HL-60 (cell line): ENCODE measurements around the gene PDE8B.
"Not testable (repeated sequence)": the region's sequence is repeated elsewhere in the genome, so short reads cannot be mapped to it uniquely, and the experiment has no call there.

Experiments used
- DNase-seq, 2 experiments: peaks; one replicate each; pipeline ENCODE4 v3.0.0-alpha.2; 2010 to 2020; ENCODE audit warnings: low read depth in 1 of 2, low spot score in 1 of 2
- H3K27ac ChIP-seq: fragments of 250-450 bp; sonication (Bioruptor Pico); replicated peaks from 2 replicates; pipeline ENCODE4 v1.5.1; 2020; ENCODE audit warnings: mild to moderate bottlenecking, moderate library complexity
- H3K27me3 ChIP-seq: fragments of 250-450 bp; sonication (Bioruptor Pico); 2 replicates; pipeline ENCODE4 v1.5.1; 2021; ENCODE audit warnings: mild to moderate bottlenecking, moderate library complexity; ENCODE audit not compliant: insufficient read depth, poor library complexity, severe bottlenecking
- H3K4me3 ChIP-seq: replicated peaks from 2 replicates; pipeline ENCODE4 v1.5.1; 2011; ENCODE audit warnings: mild to moderate bottlenecking, control low read depth, low read length; ENCODE audit not compliant: insufficient read depth
- CTCF ChIP-seq: IDR thresholded peaks from one replicate; pipeline ENCODE4 v1.5.1; 2011; ENCODE audit warnings: low read length, control low read depth, inconsistent platforms; ENCODE audit not compliant: insufficient read depth
- GABPA ChIP-seq: IDR thresholded peaks from 2 replicates; pipeline ENCODE4 v1.6.1; 2012; ENCODE audit warnings: low read depth
- POLR2AphosphoS5 ChIP-seq: IDR thresholded peaks from 2 replicates; pipeline ENCODE4 v1.6.1; 2012; ENCODE audit warnings: low read depth
- REST ChIP-seq: IDR thresholded peaks from 2 replicates; pipeline ENCODE4 v1.6.1; 2012; ENCODE audit warnings: low read depth; ENCODE audit not compliant: insufficient replicate concordance
- SPI1 ChIP-seq: IDR thresholded peaks from 2 replicates; pipeline ENCODE4 v1.6.1; 2012; ENCODE audit warnings: low read depth, mild to moderate bottlenecking, borderline replicate concordance

PDE8B gene

GRCh38 chr5:77454123-77454522 lies 243.6 kb downstream of the PDE8B start:
- H3K4me3 ChIP-seq = no peak overlapping the region
- H3K27me3 ChIP-seq = no peaks in the 10 kb centered on the region
- no peak overlapping the region for H3K27ac ChIP-seq
- TF ChIP-seq POLR2AphosphoS5 = no peak
- TF ChIP-seq REST = no peak
- no peak for TF ChIP-seq SPI1
- TF ChIP-seq CTCF = no peak
- TF ChIP-seq GABPA = no peak
- no peak for DNase-seq

- TF ChIP-seq REST = no peak
- no peak for TF ChIP-seq SPI1
- TF ChIP-seq CTCF = no peak
- TF ChIP-seq GABPA = no peak
- no peak for TF ChIP-seq POLR2AphosphoS5
Measured at GRCh38 chr5:77461287-77461686, 250.8 kb downstream of the PDE8B start.

GRCh38 chr5:77463905-77464304 lies 253.4 kb downstream of the PDE8B start:
- DNase-seq = no peak
- TF ChIP-seq GABPA (no peak), SPI1 (no peak), CTCF (no peak), REST (no peak), POLR2AphosphoS5 (no peak)
- H3K4me3 ChIP-seq = no peak overlapping the region
- H3K27me3 ChIP-seq = no peaks in the 10 kb centered on the region
- no peak overlapping the region for H3K27ac ChIP-seq

More at GRCh38 chr5:77461287-77461686, 250.8 kb downstream of the PDE8B start:
- Histone ChIP-seq H3K4me3 (no peak overlapping the region), H3K27me3 (no peaks in the 10 kb centered on the region), H3K27ac (no peak overlapping the region)
- DNase-seq = no peak

- not testable (repeated sequence) for DNase-seq, H3K27ac ChIP-seq, H3K4me3 ChIP-seq, H3K27me3 ChIP-seq
Measured at GRCh38 chr5:77468875-77469274, 258.4 kb downstream of the PDE8B start.

GRCh38 chr5:77475041-77475440 lies 264.6 kb downstream of the PDE8B start:
- DNase-seq, H3K4me3 ChIP-seq, H3K27me3 ChIP-seq, H3K27ac ChIP-seq: not testable (repeated sequence)
